GM12892 (cell line): Measurements from ENCODE around the gene NDRG4.
"Not testable (repeated sequence)": the region's sequence is repeated elsewhere in the genome, so short reads cannot be mapped to it uniquely, and the experiment has no call there.

ENCODE experiments used
- DNase-seq: peaks from one replicate; pipeline ENCODE4 v3.0.0; 2011; ENCODE audit not compliant: insufficient read length
- FAIRE-seq: peaks from 2 replicates; lab custom pipeline; 2011; peaks lifted over from hg19 to GRCh38; lab: Jason Lieb, UNC
- POLR2A ChIP-seq: IDR thresholded peaks from 2 replicates; pipeline ENCODE4 v1.6.1; 2011; ENCODE audit warnings: low read depth, low read length, control low read depth
- POLR2AphosphoS5 ChIP-seq: IDR thresholded peaks from 2 replicates; pipeline ENCODE4 v1.6.1; 2011; ENCODE audit warnings: low read depth, low read length, control low read depth
- TAF1 ChIP-seq: IDR thresholded peaks from 2 replicates; pipeline ENCODE4 v1.6.1; 2011; ENCODE audit warnings: low read depth, mild to moderate bottlenecking, control low read depth, low read length, borderline replicate concordance

NDRG4 gene

DNA sequence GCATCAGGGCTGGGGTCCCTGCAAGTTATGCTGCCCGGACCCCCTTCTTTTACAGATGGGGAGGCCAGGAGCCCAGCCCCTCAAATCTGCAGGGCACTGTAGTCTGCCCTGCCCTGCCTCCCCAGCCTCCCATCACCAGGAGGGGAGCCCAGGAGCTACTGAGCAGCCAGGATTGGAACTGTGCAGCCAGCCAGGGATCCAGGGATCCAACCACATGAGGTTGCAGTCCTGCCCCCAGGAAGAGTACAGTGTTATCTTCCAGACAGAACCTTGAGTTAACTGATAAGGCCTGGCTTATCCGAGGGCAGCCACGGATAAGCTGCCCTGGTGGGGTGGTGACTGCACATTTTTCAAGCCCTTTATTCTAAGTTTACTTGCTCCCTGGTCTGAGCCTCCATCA is 11.4 kb upstream of the NDRG4 start:
- no peak for DNase-seq
- no peak for TF ChIP-seq TAF1
- no peak for TF ChIP-seq POLR2A
- TF ChIP-seq POLR2AphosphoS5: no peak
- no peak for FAIRE-seq

DNA sequence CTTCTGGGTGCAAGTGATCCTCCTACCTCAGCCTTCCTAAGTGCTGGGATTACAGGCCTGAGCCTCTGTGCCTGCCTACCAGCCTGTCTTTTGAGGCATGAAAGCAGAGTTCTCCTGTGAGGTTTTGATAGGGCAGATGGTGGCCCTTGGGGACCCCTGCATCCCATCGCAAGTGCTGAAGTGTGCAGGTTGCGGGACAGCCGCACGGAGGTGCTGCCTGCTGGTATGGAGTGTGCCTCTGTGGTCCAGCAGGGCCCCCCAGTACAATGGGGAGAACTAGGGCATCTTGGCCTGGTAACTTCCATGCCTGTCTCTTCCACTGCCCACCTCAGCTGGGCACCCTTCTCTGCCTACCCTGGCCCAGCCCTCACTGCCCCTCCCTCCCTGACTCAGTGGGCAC is 9.9 kb upstream of the NDRG4 start:
- FAIRE-seq (no peak), DNase-seq (no peak)
- no peak for TF ChIP-seq POLR2A
- TF ChIP-seq TAF1: no peak
- TF ChIP-seq POLR2AphosphoS5: no peak

DNA sequence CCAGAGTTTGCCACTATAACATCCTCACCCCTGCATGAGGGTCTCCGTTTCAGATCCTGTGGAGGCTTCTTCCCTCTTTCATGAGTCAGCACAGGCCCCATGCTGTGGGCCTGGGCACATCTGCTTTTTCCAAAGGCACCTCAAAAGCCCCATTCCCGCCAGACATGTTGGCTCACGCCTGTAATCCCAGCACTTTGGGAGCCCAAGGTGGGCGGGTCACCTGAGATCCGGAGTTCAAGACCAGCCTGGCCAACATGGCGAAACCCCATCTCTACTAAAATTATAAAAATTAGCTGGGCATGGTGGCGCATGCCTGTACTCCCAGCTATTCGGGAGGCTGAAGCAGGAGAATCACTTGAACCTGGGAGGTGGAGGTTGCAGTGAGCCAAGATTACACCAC is 9.4 kb upstream of the NDRG4 start:
- FAIRE-seq, DNase-seq: not testable (repeated sequence)

DNA sequence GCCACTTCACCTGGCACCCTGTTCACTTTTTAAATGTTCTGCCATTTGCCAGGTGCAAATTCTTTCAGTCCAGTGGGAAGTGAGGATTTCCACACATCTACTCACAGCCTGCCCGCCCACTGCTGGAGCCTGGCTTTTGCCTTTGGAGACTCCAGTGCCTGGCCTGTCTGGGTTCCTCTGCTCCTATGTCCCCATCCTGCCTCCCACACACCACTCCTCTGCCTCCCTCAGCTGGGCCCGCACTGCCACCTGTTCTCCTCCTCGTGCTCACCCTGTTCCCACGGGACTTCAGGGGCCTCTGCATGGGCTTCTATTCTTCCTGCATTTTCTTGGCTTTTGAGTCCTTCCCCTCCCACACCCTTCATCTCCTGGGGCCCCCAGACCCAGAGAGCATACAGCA is 7.9 kb upstream of the NDRG4 start:
- DNase-seq (no peak), FAIRE-seq (no peak)
- TF ChIP-seq TAF1: no peak
- TF ChIP-seq POLR2A: no peak
- TF ChIP-seq POLR2AphosphoS5: no peak

DNA sequence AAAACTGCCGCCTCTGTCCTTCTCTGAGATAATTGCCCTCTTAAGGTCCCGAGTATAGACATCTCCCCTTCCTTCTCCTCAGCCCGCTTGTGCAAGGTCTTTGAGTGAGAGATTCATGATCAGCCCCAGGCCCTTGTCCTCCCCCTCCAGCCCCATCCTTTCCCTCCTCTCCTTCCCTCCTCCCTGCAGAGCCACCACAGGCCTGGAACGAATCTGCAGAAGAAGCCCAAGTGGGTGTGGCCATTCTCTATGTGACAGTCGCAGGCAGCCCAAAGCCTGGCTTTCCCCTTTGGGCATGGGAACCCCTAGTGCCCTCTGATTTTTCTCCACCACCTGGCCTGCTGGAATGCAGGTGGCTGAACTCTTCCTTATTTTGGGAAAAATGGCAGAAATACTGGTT is 7.2 kb upstream of the NDRG4 start:
- no peak for DNase-seq
- FAIRE-seq: no peak
- TF ChIP-seq TAF1: no peak
- TF ChIP-seq POLR2AphosphoS5: no peak
- TF ChIP-seq POLR2A: no peak

DNA sequence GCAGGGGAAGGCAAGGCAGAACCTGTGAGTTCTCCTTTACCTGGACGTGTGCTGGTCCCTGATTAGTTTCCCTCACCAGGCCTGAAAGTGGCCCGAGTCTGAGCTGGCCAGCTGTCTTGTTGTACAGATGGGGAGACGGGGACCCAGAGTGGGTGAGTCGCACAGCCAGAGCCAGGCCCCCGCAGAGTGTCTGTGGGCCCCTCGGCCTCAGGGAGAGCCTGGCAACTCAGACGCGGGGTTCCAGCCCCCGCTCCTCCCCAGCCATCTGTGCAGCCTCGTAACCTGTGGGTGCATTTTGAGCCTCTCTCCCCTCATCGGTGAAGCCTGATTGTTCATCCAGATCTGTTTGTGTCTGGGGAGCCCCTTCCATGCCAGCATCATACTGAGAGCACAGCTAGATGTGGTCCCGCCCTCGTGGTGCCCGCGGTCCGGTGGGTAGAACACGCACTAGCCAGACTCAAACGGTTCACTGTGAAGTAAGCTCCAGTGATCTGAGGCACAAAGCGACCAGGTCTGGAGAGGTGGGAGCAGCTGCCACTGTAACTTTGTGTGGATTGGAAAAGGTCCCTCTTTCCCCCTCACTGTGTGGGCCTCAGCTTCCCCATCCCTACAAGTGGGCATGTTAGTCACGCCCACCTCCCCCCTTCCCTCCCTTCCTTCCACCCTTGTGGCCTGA is 6.0 kb upstream of the NDRG4 start:
- TF ChIP-seq POLR2A: no peak
- no peak for TF ChIP-seq POLR2AphosphoS5
- DNase-seq (no peak), FAIRE-seq (no peak)

DNA sequence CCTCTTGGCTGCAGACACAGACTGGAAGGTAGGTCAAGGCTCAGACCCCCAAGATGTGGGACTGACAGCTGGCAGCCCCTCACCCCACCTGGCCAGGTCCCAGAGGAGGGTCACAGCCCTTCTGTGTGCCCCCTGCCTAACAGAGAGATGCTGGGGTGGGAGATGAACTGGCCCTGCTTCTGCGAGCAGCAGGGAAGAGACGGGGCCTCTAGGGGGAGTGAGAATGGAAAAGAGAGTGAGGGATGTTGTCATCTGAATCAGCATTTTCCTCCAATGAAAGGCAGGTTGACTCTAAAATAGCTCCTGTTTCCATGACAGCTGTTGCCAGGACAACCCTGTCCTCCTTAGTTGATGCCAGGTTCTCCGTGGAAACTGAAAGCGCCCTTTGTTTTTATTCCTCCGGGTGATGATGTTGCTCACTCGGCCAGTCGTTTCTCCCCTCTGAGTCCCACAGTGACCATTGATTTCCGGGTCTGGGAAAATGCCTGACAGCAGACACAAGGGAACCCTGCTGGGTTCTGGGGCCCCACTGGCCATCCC is 4.9 kb upstream of the NDRG4 start:
- DNase-seq (peak; percentile 68), FAIRE-seq (peak; percentile 90)
- TF ChIP-seq POLR2A: no peak
- TF ChIP-seq TAF1: no peak
- TF ChIP-seq POLR2AphosphoS5: no peak

DNA sequence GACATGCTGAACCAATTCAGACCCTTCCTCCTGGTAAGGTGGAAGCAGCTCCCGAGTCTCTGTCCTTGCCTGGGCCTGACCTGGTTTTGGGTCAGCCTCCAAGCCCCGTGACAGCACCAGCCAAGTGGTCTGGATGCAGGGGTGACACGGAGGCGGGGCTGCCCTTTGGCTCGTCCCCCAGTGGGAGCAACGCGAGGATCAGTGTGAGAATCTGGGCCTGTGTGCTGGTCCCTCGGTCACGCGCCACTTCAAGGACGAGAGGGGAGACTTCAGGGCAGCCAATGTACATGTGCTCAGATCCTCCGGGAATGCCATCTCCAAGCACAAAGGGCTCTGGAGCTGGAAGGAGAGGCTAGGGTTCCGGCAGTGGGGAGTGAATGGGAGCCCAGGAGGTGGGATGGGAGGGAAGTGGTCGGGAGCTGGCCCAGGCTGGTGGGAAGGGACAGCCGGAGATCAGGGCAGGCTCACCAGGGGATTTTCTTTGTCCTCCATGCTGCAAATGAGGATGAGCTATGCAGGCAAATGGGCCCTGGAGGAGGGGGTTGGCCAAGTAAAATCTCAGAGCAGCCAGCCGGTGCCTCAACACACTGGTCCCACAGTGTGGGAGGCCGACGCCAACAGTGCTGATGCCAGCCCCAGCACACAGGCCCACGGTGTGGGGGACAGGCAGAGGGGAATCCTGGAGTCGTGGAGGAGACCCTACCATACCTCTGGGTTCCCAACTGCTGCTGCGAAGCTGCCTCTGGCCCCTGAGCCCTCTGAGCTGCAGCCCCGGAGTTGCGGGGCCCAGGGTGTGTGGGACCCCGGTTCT is 4.2 kb upstream of the NDRG4 start:
- no peak for DNase-seq
- TF ChIP-seq POLR2AphosphoS5 (no peak), TAF1 (no peak), POLR2A (no peak)
- no peak for FAIRE-seq

DNA sequence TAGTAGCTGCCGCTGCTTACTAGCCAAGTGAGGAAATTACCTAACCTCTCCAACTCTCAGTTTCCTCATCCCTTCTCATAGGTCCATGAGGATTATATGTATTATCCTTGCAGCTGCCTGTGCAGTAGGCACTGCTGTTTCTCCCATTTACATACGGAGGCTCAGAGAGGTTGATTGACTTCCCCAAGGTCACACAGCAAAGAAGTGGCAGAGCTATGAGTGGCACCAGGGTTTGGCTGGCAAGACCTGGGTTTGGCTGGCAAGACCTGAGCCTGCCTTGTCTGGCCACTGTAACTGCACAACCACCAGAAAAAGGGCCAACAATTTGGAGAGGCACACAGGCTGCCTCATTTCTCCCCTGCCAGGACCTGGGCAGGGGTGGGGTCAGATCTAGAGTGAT is 2.5 kb upstream of the NDRG4 start:
- DNase-seq (no peak), FAIRE-seq (no peak)
- no peak for TF ChIP-seq TAF1
- no peak for TF ChIP-seq POLR2AphosphoS5
- TF ChIP-seq POLR2A: no peak

DNA sequence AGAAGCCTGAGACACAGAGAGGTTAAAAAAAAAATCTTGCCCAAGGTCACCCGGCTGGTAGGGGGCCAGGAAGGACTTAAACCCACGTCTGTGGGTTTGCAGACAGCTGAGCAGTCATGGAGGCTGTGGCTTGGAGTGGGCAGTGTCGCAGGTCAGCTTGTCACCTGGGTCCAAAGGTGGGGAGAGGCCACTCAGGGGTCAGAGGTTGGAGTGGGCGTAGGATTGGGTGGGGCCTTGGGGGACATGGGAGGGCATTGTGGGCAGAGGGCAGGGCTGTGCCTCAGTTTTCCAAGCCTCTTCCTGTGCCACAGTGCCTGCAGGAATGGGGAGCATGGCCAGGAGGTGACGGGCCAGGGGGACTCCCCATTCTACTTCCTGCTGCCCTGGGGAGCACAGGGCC is 2.0 kb upstream of the NDRG4 start:
- TF ChIP-seq TAF1 (no peak), POLR2A (no peak), POLR2AphosphoS5 (no peak)
- no peak for DNase-seq
- no peak for FAIRE-seq

DNA sequence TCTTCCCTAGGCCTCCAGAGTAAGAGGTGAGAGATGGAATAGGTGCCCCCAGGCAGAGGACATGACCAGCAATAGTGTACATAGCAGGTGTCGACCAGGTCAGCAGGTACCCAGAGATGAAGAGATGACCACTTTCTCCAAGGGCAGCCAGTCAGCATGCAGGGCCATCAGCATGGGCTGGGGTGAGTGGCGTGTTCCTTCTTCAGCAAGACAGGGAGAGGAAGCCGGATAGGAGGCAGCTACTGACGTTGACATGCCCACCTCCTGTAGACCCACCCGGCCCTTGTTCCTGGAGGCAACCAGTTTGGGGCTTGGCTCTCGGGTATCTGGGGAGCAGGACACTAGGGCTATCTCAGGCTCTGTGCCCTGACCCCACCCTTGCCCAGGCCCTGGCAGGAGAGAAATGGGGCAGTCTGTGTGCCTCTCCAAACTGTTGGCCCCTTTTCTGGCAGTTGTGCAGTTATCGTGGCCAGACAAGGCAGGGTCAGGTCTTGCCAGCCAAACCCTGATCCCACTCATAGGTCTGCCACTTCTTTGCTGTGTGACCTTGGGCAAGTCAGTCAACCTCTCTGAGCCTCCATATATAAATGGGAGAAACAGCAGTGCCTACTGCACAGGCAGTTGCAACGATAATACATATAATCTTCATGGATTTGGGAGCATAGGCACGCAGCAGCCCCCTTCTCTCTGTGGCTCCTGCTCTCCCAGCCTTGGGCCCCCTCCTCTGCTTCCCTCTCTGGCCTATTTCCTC is 1.4 kb upstream of the NDRG4 start:
- FAIRE-seq: no peak
- no peak for DNase-seq
- no peak for TF ChIP-seq POLR2A

DNA sequence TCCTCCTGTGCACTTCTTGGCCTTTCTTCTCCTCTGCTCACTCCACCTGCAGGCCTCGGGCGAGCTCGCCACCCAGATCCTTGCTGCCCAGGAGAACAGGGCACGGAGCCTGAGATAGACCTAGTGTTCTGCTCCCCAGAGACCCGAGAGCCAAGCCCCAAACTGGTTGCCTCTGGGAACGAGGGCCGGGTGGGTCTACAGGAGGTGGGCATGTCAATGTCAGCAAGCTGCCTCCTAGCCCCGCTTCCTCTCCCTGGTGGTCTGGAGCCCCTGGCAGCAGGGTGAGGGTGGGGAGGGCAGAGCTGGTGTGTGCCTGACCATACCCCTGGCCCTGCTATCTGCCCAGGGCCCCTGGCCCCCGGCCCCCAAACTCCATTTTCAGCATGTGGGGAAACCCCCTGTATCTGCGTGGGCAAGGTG is 841 bp upstream of the NDRG4 start:
- DNase-seq (no peak), FAIRE-seq (no peak)
- TF ChIP-seq POLR2A (no peak), POLR2AphosphoS5 (no peak), TAF1 (no peak)
